ENCODE data around the gene PTPRM. TPM values are rescaled to one million over a fixed set of nuclear protein-coding genes. Genes with fewer than 3 reads are reported as not detected.

The PTPRM gene
- total RNA-seq, 2 experiments from 2014 or later: 2.1 to 3.0 TPM

DNA sequence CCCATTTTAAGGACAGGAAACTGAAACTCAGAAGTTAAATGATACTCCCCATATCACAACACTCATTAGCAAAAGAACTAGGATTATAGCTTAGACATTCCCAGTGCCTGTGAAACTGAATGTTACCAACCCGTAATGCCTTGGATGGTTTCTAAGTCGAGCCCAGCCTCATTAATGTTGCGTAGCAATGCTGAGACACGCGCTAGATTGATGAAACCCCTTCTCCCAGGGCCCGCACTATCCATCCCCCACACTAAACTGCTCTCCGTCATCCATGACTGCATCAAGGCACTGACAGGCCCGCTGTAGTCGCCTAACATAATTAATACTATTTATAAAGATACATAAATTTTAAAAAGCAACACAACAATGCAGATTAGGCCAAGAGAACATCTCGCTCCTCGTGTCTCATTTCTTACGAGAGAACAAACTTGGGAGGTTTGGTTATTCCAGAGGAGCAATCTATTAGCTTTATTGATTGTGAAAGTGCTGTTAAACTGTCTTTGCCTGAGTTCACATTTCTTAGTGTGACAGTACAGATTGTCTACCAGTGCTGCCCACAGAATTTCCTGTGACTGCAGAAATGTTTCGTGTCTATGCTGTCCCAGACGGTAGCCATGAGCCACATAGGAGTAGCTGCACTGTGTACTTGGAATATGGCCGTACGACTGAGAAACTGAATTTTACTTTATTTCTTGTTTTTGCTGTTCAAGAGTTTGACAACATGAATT lies 729.9 kb downstream of the PTPRM start:
- Mint-ChIP-seq H3K4me3 (no peak overlapping the region), H3K4me1 (ENCODE audit: low read depth) (no peaks in the 10 kb centered on the region), H3K27ac (no peak overlapping the region), H3K36me3 (ENCODE audit: low read depth) (no peaks in the 10 kb centered on the region), H3K9me3 (no peaks in the 10 kb centered on the region), H3K27me3 (no peaks in the 10 kb centered on the region)
- intact Hi-C loops (cut with micrococcal nuclease): no loop called here
- POLR2A ChIA-PET: no interaction called here
- DNase-seq: no peak
- no peak for ATAC-seq
- CTCF ChIA-PET: no interaction called here
- TF ChIP-seq, protein P1, sequence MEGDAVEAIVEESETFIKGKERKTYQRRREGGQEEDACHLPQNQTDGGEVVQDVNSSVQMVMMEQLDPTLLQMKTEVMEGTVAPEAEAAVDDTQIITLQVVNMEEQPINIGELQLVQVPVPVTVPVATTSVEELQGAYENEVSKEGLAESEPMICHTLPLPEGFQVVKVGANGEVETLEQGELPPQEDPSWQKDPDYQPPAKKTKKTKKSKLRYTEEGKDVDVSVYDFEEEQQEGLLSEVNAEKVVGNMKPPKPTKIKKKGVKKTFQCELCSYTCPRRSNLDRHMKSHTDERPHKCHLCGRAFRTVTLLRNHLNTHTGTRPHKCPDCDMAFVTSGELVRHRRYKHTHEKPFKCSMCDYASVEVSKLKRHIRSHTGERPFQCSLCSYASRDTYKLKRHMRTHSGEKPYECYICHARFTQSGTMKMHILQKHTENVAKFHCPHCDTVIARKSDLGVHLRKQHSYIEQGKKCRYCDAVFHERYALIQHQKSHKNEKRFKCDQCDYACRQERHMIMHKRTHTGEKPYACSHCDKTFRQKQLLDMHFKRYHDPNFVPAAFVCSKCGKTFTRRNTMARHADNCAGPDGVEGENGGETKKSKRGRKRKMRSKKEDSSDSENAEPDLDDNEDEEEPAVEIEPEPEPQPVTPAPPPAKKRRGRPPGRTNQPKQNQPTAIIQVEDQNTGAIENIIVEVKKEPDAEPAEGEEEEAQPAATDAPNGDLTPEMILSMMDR (IDR thresholded peaks at IDR 0.05): no peak

DNA sequence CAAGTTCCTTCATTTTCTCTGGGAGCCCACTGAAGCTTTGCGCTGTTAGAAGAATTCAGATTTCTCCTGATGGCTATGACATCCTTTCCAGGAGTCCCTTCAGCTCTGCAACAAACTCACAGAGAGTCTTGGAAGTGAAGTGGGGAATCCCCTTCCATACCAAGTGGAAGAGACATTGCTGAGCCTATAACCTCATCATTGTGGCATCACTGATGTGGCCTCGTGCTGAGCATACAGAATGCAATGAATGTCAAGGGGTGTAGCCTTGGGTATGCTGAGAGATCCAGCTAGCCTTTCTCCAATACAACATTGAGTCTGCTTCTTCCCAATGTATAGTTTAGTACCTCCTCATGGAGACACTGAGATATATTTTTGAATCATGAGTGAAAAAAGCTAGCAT lies 731.1 kb downstream of the PTPRM start:
- ATAC-seq: no peak
- intact Hi-C loops (cut with micrococcal nuclease): no loop called here
- POLR2A ChIA-PET: no interaction called here
- H3K4me3 Mint-ChIP-seq: no peak overlapping the region
- CTCF ChIA-PET: interaction anchor here (1.1 kb wide), 1 partner anchor 24 kb away, joined by 3 read pairs; no protein-coding TSS in a partner anchor
- no peak overlapping the region for H3K27ac Mint-ChIP-seq
- no peaks in the 10 kb centered on the region for H3K27me3 Mint-ChIP-seq
- H3K4me1 Mint-ChIP-seq (ENCODE audit: low read depth): no peaks in the 10 kb centered on the region
- no peak for DNase-seq
- no peaks in the 10 kb centered on the region for H3K36me3 Mint-ChIP-seq (ENCODE audit: low read depth)
- H3K9me3 Mint-ChIP-seq: no peaks in the 10 kb centered on the region
- TF ChIP-seq, protein P1 (IDR thresholded peaks at IDR 0.05): no peak

DNA sequence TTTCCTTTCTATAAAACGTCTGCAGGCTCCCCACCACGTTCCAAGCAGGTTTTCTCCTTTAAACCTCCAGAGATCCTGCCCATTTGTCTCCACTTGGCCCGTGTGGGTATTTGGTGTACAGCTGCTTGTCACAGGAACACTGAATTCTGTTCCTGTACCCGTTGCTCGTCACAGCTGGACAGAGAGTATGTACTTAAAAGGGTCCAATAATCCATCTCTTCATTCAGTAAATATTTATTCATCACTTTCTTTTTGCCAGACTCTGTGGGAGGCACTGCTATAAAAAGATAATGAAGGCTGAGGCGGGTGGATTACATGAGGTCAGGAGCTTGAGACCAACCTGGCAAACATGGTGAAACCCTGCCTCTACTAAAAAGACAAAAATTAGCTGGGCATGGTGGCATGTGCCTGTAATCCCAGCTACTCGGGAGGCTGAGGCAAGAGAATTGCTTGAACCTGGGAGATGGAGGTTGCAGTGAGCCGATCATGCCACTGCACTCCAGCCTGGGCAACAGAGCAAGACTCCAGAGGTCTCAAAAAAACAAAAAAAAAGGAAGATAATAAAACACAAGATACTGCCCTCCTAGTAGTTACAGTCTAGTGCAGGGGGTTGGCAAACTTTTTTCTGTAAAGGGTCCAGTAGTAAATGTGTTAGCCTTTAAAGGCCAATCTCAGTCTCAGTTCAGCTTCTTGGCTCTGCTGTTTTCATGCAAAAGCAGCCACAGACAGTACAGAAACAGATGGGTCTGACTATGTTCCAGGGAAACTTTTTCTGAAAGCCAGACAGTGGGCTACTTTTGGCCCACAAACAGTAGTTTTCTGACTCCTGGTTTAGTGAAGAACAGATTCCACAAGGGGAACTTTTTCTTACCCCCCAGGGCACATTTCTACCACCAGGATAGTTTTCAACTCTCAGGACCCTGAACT lies 732.2 kb downstream of the PTPRM start:
- no peak overlapping the region for H3K4me3 Mint-ChIP-seq
- intact Hi-C loops (cut with micrococcal nuclease): no loop called here
- no peak for DNase-seq
- H3K4me1 Mint-ChIP-seq (ENCODE audit: low read depth): no peaks in the 10 kb centered on the region
- no peaks in the 10 kb centered on the region for H3K9me3 Mint-ChIP-seq
- TF ChIP-seq, protein P1 (IDR thresholded peaks at IDR 0.05): no peak
- no peak overlapping the region for H3K27ac Mint-ChIP-seq
- ChIA-PET POLR2A (no interaction called here), CTCF (no interaction called here)
- ATAC-seq: no peak
- no peaks in the 10 kb centered on the region for H3K27me3 Mint-ChIP-seq
- H3K36me3 Mint-ChIP-seq (ENCODE audit: low read depth): no peaks in the 10 kb centered on the region

DNA sequence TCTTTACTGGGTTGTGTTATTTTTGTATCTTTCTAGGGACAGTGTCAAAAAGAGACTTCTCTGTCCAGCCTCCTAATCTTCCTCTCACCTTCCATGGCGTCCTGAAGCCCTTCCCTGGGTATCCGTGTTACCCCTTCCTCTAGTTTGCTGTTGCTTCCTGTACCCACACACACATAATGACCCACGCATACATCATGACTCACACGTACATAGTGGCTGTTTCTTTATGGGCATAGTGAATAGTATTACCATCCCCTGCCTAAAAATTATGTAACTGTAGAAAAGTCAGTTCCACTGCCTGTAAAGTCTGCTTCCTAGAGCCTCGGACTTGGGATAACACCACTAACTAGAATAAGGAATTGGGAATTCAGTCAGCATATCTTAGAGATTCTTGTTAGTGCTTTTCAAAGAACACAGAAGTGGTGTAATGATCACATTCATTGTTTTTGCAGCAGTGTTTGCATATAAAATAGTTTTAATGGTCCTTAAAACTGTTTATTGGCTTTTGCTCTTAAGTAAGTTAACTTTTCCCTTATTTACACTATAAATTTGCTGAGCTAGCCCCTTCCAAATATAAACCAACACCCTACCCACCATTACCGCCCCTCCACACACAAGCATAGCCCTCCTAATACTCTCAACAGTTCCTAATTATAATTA lies 733.8 kb downstream of the PTPRM start:
- DNase-seq (no peak), ATAC-seq (no peak)
- Mint-ChIP-seq H3K36me3 (ENCODE audit: low read depth) (no peaks in the 10 kb centered on the region), H3K4me3 (no peak overlapping the region), H3K4me1 (ENCODE audit: low read depth) (no peaks in the 10 kb centered on the region), H3K9me3 (no peaks in the 10 kb centered on the region), H3K27me3 (no peaks in the 10 kb centered on the region), H3K27ac (no peak overlapping the region)
- intact Hi-C loops (cut with micrococcal nuclease): loop anchor here (10.0 kb wide), 1 partner anchor 46 kb away; no protein-coding TSS in a partner anchor
- CTCF ChIA-PET: no interaction called here
- TF ChIP-seq, protein P1 (IDR thresholded peaks at IDR 0.05): no peak
- POLR2A ChIA-PET: interaction anchor here (0.6 kb wide), 1 partner anchor 428 kb away, joined by 3 read pairs; no protein-coding TSS in a partner anchor

Data from activated CD8-positive, alpha-beta T cell treated with anti-CD3 and anti-CD28 coated beads for 36 hours (primary cell).